Activated T-cell treated with anti-CD3 and anti-CD28 coated beads, Interleukin-2, amount 50 U/mL, for 48 hours (primary cell): ENCODE results near the gene PPP2R5B.
A peak's percentile ranks its signal among the peaks of the same experiment; 100 is the strongest.
"Not testable (repeated sequence)": the region's sequence is repeated elsewhere in the genome, so short reads cannot be mapped to it uniquely, and the experiment has no call there.

Experiments used
- DNase-seq, 2 experiments: peaks; one replicate each; pipeline ENCODE4 v3.0.0-alpha.2; 2020

Gene PPP2R5B

DNA sequence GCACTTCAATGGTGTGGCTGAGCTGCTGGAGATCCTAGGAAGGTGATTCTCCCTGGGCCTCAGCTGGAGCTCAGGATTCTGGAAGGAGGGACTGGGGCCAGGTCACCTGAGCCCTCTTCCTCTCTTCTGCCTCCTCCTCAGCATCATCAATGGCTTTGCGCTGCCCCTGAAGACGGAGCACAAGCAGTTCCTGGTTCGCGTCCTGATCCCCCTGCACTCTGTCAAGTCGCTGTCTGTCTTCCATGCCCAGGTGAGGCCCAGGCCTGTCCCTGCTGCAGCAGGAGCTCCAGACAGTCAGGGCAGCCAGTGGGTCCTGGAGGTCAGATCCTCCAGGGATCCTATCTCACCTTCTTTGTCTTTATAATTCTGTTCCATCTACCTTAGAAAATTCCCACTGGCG, 5.9 kb downstream of the PPP2R5B start:
- no peak for DNase-seq

DNA sequence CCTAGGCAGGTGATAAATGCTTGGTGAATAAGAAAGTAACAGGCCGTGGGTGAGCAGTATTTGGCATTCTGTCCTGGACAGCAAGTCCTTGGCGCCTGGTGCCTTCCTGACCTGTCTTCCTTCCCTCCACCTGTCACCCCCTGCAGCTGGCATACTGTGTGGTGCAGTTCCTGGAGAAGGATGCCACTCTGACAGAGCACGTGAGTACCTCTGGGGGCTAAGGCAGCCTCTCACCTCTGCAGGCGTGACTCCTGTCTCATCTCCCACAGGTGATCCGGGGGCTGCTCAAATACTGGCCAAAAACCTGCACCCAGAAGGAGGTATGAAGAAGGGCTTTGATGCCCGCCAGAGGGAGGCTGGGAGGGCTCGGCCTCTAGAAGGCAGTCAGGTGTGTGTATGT, 6.8 kb downstream of the PPP2R5B start:
- no peak for DNase-seq

DNA sequence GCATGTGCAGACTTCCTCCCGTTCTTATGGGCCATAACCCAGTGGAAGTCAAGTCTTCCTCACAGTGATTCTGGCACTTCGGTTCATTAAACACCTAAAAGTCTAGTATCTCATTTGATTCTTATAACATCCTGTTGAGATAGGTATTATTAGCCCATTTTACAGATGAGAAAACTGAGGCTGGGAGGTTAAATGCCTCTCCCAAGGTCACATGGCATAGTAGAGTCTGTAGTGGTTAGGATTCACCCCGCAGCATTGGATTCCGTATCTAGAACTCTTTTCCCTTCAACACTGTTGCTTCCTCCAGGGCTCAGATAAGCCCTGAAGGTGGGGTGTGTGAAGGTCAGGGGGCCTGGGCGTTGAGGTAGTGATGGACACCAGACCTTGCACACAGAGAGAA, 7.8 kb downstream of the PPP2R5B start:
- DNase-seq: no peak

DNA sequence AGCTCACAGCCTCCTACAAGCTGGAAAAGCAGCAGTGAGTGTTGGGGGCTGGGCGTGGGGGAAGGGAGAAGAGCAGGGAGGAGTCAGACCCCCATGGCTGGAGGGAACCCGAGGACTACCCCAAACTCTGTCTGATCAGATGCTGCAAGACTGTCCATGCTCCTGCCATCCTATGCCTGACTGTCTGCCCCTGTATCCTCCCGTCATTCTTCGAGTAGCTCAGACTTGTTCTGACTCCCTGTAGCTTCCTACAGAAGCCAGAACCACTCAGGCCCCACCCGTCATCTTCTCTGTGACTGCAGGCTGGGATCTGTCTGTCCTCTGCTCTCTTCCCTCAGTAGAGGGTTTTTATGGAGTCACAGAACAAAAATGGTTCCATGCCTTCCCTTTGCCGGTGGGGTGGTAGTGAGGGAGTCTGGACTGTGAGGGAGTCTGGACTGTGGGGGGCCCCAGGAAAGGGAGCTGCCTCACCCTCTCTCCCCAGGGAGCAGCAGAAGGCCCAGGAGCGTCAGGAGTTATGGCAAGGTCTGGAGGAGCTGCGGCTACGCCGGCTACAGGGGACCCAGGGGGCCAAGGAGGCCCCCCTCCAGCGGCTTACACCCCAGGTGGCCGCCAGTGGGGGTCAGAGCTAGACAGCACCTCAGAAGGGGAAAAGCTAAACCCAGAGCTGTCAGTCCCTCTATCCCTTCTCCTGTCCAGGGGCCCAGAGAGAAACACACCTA, 8.9 kb downstream of the PPP2R5B start:
- no peak for DNase-seq

DNA sequence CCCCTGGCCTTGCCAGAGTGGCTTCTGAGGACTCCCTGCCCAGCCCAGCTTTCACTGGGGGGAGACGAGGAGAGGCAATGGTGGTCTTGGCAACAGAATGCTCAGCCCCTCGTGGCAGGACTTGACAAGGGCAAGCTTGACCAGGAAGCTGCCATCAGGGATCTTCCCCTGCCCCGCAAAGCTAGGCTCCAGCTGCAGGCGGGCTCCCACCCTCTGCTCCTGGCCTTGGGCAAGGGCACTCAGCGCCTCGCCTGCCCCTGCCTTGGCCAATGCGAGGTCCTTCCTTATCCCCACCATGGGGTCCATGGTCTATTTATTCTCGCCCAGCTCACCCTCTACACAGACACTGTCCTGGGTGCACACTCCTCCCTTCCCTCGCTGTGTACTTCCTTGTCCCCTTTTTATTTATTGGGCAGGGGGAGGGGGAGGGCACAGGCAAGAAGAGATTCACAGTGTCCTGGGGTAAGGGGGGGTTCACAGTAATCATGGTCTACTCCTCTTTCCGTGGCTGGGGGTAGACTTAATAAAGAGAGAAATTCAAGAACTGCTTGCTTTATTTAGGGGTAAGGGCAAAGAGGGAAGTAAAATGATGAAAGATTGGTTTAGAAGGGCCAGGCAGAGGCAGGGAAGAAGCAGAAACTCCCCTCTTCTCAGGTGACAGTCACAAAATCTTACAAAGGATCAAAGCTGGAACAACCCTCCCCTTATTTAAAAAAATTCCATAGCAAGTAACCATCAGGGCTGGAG, 9.6 kb downstream of the PPP2R5B start:
- DNase-seq: no peak

DNA sequence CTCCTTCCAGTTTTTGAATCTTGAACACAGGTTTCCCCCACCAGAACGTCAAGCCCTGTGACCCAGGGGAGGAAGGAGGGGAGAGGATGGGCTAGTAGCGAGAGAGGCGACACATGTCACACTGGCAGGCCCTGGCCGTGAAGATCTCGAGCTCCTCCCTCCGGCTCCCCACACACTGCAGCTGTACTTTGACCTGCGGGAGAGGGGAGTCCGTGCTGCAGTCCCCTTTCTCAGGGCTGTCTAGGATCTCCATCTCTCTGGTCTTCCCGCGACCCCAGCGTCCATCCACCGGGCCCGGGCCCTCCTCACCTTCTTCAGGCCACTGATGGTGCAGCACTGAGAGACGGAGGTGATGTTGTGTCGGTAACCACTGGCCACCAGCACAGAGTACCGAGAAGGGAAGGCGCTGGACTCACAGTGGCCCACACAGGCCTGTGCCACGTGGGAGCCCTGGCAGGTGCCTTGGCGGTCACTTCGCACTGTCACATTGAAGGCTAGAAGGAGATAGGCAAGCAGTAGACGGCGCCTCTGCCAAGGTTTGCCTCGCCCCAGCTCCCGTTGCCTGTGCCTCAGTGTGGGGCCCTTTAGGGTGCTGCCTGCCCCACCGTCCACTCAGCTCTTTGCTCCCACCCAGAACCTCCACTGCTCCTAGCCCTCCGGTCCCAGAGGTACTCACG, 10.3 kb downstream of the PPP2R5B start:
- no peak for DNase-seq

DNA sequence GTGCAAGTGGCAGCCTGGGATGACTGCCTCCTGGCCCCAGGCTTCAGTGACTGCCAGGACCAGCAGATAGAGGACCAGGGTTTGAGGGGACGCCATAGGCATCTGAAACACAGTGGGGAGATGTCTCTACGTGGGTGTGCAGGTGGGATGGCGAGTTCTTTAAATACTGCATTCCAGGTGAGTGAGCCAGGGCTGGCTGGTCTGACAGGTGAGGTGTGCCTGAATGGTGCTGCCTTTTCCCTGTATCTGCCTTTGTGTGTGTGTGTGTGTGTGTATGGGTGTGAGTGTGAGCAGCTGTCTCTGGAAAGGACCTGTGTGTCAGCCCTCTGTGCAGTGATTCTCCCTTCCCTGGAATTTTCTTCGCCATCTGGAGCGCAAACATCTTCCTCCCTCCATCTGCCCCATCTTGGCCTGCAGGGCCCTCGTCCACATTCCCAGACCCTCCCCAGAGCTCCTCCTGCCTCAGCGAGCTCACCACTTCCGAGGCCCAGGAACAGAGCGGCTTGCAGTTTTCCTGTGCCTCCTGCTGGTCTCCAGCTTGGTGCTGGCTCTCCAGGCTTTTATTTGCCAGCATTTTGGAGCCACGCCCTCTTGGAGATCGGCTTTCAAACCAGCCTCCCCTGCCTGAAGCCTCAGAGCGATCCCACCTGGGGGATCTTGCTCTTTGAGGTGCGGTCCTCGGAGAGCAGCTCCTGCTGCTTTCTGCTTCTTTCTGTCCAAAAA, 11.0 kb downstream of the PPP2R5B start, which contains the start of gene GPHA2:
TSS of gene GPHA2 (minus strand) at position 535 of the 723 bp plus-strand sequence. CDS start at position 102, 433 bp downstream.
- no peak for DNase-seq

DNA sequence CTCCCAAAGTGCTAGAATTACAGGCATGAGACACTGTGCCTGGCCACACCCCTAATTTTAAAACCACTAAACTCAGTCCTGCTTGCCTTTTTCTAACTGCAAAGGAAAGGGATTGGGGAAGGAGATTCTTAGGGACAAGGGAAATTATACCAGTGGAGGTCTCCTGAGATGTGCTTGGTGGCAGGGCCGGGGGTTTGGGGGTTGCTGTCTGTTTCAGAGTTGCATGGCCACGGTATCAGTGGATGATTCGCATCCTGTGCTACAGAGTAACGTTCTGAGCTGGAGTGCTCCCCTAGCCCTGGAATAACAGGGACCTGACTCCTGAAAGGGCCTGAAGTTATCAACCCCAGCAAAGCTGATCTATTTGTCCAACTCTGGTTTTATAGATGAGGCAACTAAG, 12.1 kb downstream of the PPP2R5B start:
- DNase-seq: no peak

DNA sequence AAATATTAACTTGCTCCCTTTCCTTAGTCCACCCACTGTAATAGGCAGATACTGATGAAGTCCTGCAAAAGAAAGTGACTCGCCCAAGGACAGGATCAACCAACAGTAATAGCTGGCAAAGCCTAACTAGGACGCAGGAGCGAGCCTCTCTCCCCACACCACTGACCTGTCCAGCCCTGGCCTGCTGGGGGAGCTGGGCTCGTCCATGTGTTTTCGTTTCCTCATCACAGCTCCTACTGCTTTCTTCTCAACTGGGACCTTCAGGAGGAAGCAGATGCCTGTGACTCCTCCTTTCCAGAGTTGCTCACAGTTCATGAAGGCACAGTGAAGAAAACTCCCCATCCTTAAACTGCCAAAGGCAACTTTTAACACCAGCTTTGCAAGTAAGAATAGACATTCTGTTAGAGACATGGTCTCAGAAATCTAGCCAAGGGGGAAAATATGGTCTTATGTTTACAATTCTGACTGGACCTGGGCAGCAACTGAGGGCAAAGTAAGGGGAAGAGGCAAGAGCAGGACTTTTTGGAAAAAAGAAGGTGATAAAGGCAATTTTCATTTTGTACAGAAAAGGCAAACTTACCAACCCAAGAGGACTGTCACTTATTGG, 22.8 kb downstream of the PPP2R5B start:
- no peak for DNase-seq

DNA sequence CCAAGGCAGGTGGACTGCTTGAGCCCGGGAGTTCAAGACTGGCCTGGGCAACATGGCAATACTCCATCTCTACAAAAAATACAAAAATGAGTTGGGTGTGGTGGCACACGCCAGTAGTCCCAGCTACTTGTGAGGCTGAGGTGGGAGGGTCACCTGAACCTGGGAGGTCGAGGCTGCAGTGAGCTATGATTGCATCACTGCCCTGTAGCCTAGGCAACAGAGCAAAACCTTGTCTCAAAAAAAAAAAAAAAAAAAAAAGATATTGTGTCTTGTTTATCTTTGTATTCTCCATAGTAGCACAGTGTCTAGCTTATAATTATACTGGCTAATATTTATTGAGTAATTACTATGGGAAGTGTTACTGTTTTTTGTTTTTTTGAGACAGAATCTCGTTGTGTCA, 27.0 kb downstream of the PPP2R5B start:
- DNase-seq: no peak

DNA sequence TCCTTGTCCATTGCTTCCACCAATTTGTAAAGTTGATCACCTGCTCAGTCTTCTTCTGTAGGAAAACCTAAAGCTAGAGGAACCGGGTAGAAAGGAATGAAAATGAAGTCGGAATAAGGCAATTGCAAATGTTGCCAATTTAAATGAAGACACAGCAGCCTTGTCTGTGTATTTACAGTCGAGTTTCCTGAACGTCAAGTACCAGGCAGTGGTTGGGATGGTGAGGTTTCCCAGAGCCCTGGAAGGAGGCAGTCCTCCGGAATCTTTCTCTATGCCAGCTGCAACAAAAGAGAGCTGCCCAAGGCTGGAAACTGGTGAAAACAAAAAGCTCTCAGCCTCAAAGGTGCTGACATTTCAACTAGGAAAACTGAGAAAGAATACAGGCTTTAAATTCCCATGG, 29.7 kb downstream of the PPP2R5B start:
- no peak for DNase-seq

DNA sequence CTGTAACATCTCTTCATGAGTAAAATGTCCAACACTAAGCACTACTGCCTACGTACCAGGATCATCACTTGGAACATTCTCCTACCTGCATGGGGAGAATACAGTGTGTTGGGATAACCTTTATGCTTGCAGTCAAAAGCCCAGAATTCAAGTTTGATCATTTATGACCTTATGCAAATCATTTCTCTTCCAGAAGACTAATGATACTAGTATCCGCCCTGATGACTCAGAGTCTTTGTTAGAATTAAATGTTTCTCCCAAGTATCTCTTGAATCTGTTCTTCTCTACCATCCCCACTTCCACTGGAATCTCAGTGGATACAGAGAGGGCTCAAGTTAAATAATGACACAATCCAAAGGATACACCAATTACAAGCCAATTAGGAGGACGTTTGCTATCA, 35.0 kb downstream of the PPP2R5B start:
- no peak for DNase-seq

DNA sequence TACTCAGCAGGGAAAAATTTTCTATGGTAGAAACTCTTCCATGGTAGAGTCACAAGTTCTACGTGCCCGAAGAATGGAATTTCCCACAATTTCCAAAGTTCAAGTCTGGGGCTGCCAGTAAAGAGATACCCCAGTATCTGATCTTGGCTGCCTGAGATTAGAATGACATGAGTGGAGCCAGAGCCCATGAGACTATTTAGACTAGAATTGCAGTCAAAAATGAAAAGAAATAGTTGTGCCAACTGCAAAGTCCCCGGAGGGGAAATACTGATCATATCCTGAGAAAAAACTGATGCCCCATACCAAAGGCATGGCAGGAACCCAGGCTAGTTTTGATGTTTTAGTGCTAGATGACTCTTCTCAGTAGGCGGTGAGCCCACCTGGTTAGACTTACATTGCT, 36.2 kb downstream of the PPP2R5B start:
- DNase-seq: no peak

DNA sequence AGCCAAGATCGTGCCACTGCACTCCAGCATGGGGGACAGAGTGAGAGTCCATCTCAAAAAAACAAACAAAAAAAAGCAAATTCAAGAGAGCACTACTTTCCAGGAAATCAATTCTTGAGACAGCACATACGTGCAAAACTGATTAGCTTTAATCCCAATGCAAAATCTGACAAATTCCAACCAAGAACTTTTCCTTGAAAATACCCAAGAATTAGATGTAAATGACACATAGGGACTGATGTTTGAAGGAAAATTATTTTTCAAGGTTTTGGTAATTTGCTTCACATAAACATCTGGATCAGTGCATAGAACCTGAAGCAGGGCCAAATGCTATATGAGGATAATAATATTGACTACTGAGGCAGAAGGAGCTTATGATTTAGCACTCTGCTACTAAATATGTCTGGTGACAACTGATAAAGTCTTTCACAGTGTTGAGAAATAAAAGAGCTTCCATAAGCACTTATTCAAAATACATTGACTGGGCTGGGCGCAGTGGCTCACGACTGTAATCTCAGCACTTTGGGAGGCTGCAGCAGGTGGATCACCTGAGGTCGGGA, 38.7 kb downstream of the PPP2R5B start:
- DNase-seq: no peak

DNA sequence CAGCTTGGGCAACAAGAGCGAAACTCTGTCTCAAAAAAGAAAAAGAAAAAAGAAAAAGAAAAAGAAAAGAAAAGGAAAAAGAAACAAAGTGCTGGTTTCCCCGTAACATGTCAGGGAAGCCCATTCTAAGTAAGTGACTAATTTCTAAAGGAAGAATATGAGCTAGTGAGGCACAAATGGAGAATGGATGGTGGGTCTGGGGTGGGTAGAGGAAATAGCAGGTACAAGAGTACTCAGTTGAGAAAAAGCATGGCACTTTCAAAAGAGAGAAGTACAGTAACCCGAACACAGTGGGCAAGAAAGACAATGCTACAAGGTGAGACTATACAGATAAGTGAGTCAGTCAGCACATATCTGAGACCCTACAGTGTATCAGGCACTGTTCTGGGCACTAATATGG, 42.9 kb downstream of the PPP2R5B start:
- no peak for DNase-seq

DNA sequence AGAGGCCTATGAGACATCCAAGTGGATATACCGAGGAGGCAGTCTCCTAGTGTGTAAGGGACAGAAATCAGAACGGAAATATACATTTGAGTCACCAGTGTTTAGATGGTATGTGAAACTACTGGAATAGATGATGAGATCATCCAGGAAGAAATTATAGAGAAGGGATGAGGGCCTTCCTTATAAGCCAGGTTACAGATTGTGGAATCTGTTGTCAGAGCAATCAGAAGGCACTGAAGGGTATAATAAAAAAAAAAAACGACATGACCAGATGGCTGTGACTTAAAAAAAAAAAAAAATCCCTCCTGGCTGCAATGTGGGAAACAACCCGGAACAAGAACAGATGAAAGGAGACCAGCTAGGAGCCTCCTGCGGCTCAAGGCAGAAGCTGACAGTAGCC, 44.7 kb downstream of the PPP2R5B start:
- DNase-seq: no peak

DNA sequence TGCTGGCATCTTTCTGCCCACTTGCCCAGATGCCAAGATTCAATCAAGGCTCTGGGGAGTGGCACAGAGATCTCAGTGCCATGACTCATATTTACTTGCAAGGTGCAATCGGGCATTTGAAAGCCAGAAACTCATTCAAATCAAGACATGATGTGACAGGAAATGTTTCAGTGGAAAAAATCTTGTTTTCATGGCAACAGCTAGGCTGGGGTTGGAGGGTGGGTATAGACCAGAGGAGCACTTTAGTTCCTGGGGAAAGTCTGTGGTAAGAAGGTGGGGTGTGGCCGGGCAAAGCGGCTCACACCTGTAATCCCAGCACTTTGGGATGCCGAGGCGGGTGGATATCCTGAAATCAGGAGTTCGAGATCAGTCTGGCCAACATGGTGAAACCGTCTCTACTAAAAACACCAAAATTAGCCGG, 46.3 kb downstream of the PPP2R5B start:
- peak; percentile 68 to 69 for DNase-seq

DNA sequence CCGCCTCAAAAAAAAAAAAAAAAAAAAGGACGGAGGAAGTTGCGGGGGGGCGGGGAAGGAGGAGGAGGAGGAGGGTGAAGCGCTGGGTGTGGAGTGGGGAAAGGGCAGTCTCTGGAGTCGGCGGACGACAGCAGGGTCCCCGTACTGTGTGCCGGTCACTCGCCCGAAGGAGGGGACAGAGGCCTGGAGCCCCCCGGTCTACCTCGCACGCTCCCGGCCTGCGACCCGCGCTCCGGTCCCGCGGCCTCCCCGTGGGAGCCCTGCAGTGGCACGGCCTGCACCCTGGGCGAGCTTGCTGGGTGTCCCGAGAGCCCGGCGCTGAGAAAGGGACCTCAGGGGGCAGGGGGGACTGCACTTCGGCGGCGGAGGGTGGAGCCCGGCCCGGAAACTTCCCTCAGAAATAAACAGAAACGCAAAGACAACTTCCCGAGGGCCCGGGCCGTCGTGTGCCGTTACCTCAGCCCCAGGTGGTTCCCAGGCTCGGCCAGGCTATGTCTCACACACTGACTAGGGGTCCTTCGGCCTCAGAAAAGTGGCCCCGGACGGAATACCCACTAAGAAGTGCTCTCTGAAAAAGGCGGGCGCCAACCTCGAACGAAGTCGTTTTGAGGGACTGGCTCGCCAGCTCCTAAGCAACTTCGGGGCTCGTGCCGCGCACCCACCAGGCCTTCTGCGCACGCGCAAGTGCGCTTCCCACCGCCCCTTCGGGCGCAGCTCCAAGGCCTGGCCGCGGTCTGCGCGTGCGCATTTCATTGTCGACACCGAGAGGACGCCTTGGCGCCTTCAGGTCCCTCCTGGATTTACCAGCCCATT, 47.1 kb downstream of the PPP2R5B start, which contains the start of gene MAJIN:
TSS of gene MAJIN (minus strand) at position 688 of the 813 bp plus-strand sequence. CDS start 12,703 bp downstream, outside the sequence.
- DNase-seq: peak; percentile 91 to 92

DNA sequence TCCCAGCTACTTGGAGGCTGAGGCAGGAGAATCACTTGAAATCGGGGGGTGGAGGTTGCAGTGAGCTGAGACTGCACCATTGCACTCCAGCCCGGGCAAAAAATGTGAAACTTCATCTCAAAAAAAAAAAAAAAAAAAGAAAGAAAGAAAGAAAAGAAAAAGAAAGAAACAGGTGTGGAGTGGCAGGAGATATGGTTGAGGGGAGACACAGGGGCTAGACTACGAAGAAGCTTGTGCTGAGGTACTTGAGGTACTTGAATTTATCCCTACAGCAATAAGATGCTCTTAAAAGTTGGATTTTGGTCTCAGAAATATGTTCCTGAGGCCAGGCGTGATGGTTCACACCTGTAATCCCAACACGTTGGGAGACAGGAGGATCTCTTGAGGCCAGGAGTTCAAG, 49.6 kb downstream of the PPP2R5B start:
- DNase-seq: no peak

DNA sequence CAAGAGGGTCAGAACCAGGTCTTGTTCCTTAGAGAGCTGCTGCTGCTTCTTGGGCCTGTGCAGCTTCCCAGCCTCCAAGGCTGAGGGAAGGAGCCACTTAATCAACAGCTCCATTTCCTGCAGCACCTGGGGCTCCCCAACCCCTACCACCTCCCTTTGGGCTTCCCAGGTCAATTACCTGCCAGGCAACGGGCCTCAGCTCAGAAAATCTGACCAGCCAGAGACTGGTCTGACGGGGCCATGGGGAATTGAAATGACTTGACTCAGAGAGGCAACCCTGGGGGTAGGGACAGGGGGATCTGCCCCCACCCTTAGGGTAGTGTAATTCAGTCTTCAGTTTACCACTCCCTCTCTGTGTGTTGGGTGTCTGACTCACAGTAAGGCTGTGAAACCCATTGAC, 52.2 kb downstream of the PPP2R5B start:
- DNase-seq: no peak

DNA sequence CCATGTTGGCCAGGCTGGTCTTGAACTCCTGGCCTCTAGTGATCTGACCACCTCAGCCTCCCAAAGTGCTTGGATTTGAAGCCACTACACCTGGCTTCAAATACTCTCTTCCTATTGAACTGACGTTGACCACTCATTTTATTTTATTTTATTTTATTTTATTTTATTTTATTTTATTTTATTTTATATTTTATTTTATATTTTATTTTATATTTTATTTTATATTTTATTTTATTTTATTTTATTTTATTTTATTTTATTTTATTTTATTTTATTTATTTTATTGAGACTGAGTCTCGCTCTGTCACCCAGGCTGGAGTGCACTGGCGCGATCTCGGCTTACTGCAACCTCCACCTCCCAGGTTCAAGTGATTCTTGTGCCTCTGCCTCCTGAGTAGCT, 58.9 kb downstream of the PPP2R5B start:
- DNase-seq: not testable (repeated sequence)
